Dermis blood vessel endothelial cell (primary cell): Measurements from ENCODE around the gene DEPDC7. TPM values are rescaled to one million over a fixed set of nuclear protein-coding genes. Genes with fewer than 3 reads are reported as not detected.
"Not testable (repeated sequence)": the region's sequence is repeated elsewhere in the genome, so short reads cannot be mapped to it uniquely, and the experiment has no call there.

Experiments
- DNase-seq: peaks from one replicate; pipeline ENCODE4 v3.0.0; 2010
- total RNA-seq: library from RNA; depleted of rRNA; stranded (reverse); fragments of >200 nt; gene quantifications from 2 replicates; pipeline ENCODE4 v1.2.3, GENCODE V29; 2014

The DEPDC7 gene
- total RNA-seq, 1 donor from 2014 or later = 0.17 TPM

DNA sequence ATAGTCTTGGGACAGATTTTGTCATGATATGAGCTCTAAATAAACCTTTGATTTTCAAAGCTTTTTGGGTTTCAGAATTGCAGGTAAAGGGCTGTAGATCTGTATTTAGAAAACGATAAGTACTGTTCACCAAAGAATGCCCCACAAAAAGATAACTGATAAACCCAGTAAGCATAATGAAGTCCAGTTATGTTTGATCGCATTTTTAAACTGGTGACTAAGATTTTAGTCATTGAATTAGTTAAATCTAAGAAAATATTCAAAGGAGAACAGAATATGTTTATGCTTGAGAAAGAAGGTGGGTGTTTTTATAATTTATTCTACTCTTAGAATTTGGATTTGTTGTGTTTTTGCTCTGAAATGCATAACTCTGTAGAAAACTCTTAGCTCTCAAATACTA is 11.6 kb downstream of the DEPDC7 start:
- no peak for DNase-seq

DNA sequence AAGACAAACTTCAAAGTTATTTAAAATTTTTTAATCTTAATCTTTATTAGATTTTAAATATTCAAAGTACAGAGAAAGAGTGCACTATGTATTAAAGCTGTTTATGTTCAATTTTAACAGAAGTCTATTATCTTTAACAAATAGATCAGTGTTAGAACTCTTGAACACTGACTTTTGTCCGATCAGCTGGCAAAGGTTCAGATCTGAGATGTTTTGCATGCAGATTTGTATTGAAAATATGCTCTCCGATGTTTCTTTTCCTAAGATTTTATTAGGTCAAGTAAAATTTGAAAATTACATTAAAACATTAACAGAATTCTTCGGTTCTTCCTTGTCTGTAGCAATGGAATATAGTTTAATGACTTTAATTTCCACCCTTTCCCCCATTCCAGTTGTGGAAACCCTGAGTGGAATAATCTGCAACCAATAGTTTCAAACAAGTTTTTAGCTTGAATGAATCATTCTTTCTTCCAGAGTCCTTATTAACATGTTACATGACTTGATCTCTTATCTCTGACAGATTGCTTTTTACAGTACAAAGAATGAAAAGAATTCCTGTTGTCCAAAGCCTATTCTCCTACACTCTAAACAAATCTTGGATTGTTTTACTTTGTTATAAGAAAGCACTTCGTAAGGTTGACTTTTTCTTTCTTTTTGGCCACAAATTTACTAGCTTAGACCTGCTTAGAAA is 12.3 kb downstream of the DEPDC7 start:
- DNase-seq = no peak

DNA sequence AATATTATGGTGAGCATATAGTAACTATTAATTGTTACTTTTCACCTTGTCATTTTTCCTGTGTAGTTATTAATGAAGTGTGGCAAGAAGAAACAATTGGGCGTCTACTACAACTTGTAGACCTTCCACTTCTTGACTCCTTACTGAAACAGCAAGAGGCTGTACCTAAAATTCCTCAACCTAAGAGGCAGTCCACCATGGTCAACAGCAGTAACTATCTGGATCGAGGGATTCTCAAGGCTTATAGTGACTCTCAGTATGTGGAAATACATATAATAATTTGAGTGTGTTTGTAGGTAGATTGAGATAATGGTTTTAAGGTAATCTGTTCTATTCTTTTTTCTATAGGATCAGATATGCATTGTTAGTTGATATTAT is 12.8 kb downstream of the DEPDC7 start:
- DNase-seq = no peak

DNA sequence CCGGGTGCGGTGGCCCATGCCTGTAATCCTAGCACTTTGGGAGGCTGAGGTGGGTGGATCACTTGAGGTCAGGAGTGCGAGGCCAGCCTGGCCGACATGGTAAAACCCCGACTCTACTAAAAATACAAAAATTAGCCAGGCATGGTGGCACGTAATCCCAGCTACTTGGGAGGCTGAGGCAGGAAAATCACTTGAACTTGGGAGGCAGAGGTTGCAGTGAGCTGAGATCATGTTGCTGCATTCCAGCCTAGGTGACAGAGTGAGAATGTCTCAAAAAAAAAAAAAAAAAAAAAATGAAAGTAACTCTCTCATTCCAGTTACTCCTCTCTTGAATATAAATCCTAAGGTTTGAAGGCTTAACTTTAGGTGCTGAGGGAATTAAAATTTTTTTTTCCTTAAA is 13.5 kb downstream of the DEPDC7 start:
- DNase-seq = not testable (repeated sequence)

DNA sequence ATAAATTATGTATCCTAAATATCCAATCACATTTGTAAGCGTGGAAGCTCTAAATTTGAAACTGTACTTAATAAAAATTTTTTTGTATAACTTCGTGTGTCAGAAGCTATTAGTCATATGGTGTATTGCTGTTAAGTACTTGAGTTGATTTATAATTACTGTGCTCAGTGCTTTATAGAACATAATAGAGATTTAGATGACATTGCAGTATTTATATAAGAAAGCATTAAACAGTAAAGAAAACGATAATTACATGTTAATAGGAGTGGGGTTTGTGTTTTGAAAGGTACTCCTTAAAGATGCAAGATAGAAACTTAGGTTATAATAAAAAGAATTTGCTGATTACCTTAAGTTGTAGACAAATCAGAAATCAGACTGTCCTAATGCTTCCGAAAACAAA is 17.8 kb downstream of the DEPDC7 start:
- DNase-seq = no peak

DNA sequence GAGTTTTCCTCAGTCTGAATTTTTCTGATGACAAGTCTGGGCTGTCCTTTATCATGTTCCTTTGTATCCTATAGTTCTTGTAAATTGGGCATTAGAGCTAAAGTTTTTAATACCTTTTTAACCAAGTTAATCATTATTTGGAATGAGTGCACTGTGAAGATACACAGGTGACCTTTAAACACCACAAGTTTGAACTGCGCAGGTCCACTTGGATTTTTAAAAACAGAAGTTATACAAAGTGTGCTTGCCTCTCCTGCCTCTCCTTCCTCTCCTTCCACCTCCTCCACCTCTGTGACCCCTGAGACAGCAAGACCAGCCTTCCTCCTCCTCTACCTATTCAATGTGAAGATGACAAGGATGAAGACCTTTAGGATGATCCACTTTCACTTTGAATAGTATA is 19.3 kb downstream of the DEPDC7 start:
- no peak for DNase-seq

DNA sequence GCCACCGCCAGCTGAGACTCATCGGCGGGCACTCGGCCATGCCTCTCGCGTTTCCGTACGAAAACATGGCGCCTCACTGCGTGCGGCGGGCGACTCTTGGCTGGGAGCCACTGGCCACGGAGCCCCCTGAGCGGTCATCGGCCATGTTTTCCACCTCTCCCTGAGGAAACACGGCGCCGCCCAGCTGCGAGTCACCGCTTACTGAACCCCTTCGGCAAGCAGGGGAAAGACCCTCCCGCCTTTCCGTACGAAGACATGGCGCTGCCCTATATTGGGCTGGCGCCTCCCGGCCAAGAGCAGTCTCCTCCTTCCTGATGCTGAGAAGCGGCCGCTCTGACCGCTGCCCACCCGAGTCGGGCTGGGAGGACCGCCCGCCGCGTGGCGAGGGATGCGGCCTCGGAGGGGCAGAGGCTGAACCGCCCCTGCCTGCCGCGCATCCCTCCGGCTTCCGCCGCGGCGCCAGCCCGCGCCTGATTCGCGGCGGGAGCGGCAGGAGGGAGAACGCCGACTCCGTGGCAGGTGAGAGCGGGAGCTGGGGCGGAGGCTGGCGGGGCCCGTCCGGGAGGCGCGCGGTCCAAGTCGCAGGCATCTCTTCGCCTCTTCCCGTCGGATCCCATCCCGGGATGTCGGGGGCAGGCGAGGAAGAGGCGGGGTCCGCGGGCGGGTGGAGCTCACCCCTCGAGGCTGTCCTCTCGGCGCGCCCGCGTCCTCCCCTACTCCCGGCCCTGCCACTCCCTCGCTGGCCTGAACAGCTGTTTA is 23.8 kb downstream of the DEPDC7 start, which contains the start of gene TCP11L1:
Gene TCP11L1 (plus strand): TSS at position 299 of the 759 bp plus-strand sequence. CDS start 4,202 bp downstream, outside the sequence.
- DNase-seq = peak; percentile 96

DNA sequence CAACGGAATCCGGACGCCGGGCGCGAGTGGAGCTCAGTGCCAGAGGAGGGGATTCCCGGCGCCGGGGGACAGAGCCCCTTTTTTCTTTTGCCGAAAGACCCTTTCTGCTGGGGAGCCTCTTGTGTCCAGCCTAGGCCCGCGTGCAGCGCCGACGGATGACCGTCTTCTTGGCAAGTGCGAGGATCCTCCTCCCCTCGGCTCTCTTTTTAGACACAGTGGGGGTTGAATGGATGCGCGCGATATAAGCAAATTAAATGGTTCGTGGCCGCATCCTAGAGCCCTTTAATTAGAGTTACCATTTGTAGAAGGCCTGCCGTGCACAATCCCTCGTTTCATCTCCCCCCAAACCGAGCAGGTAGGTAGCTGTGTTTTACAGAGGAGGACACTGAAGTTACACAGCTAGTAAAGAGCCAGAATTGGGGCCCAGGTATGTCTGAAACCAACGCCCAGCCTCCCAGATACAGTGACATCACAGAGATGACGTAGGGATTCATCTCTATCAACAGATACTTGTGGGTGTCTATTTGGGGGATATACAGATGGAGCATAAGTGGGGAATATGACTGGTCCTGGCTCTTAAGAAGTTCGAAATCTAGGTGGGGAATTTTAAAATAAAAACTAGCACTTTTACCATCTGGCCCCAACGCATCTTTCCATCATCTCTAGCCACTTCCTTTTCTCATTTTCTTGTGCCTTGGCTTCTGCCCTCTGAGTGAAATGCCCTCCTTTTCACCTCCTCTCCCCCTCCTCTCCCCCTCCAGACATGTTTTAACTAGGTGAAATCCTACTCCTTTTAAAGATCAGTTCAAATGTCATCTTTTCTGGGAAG is 24.6 kb downstream of the DEPDC7 start:
- no peak for DNase-seq

DNA sequence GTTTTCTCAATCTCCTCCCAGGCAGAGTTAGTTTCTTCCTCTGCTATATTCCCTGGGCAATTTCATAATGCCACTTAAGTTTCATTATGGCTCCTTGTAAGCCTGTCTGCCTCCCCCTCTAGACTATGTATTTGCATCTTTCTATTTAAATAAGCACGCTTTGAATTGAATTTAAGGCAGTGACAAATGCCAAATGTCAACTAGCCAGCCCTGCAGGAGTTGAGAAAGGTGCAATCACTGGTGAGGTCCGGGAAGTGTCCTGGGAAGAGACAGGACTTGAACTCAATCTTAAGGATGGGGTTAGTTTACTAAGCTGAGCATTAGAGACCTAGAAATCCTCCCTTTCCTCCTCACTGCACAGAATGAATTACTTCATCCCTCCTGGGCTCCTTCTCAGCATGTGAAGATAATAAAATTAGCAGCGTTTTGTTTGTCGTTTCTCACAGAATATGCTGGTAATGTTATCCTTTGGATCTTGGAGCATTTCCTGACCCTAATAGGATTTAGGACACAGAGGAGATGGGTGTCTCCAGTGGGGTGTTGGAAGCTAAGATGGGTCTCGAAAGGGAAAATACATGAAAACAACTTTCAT is 25.3 kb downstream of the DEPDC7 start:
- no peak for DNase-seq

DNA sequence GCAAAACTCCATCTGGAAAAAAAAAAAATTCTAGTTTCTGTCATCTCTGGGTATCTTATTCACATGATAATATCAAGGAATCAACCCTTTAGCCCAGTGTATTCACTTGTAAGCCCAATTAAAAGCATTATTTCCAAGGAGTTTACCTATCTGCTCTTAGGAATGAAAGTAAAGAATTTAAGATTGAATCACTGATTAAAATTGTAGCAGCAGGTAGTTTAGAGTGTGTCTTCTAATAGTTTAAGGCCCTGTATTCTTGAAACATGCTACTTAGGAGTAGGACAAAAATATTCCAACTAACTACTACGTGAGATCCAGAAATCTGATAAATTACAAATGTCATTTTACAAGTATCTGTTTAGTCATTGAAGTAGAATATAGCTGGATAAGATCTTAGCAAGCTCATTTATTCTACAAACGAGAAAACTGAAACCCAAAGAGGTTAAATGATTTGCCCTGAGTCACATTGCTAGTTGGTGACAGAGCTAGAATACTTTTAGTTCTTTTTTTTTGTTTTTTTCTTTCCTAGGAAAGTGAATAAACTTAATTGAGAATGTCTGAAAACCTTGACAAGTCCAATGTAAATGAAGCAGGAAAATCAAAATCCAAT is 27.6 kb downstream of the DEPDC7 start:
- DNase-seq = no peak

DNA sequence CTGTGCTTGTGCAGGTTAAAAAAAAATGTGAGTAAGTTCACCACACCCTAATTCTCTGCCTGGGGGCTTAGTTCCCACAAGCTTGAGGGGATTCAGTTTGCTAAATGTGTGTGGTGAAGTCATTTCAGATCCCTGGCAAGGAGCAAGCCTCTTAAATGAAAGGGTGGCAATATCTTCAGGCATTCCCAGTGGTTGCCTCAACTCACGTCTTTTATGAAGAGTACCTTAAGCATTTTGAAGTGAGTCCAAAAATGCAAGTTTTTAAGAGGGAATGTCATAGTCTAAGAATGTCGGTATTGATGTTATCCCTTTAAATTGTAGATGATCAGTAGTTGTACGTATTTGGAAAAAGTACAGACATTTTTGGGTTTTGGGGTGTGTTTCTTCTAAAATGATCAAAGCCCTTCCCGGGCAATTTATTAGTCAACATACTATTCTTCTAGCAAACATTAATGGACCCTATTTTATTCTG is 28.6 kb downstream of the DEPDC7 start:
- no peak for DNase-seq

DNA sequence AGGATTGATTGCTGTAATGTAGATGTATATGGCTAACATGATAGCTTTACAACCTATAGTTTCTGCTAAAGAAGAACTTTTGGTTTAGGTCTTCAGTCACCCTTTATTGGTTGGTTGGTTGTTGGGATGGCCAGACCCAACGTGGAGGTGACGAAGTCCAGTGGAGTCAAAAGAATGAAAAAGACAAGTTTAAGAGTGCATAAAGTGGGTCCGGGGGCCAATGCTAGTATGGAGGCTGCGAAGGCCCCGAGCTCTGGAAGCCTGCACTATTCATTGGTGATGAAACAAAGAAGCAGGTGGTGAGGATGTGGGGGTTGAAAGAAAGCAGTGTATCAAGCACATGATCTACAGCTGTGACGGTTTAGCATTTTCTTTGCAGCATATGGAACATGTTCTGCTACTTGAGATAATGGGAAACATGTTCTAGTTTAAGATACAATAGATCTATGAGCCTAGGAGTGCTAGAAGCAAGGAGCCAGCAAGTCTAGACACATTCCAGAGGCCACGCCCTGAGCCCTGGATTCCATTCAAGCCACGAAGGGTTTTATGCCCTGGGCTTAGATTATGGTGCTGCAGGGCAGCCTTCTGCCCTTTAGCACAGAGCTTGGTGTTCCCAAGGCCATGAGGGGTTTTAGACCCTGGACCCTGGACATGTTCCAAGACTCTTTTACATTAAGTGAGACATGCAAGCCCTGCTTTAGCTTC is 30.0 kb downstream of the DEPDC7 start:
- DNase-seq = no peak

DNA sequence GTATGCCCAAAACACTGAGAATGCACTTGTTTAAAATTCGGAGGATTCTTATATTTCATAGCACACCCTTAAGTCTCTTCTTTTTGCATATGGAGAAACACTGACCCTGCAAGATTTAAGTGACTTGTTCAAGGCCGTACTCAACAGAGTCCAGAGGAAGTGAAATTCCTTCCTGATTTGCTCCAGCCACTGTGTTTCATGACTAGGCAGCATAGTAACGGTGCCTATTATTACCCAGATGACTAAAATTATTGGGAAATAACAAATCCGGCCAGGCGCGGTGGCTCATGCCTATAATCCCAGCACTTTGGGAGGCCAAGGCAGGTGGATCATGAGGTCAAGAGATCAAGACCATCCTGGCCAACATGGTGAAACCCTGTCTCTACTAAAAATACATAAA is 33.0 kb downstream of the DEPDC7 start:
- peak; percentile 71 for DNase-seq

DNA sequence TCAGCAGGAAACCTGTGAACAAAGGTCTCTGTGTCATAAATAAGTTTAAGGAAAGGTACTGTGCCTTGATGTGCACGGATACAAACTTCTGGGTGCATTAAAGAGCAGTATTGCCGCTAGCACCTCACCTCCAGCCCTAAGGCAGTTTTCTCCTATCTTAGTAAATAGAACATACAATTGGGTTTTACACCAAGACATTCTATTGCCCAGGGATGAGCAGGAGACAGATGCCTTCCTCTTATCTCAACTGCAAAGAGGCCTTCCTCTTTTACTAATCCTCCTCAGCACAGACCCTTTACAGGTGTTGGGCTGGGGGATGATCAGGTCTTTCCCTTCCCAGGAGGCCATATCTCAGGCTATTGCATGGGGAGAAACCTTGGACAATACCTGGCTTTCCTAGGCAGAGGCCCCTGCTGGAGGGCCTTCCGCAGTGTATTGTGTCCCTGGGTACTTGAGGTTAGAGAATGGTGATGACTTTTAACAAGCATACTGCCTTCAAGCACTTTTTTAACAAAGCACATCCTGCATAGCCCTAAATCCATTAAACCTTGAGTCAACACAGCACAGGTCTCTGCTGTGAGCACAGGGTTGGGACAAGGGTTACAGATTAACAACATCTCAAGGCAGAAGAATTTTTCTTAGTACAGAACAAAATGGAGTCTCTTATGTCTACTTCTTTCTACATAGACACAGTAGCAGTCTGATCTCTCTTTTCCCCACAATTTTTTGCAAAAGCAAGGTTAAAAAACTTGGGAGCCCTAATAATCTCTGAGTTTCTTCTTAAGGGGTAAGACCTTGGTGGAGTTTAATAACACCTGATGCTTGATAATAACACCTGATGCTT is 34.1 kb downstream of the DEPDC7 start:
- DNase-seq = not testable (repeated sequence)

DNA sequence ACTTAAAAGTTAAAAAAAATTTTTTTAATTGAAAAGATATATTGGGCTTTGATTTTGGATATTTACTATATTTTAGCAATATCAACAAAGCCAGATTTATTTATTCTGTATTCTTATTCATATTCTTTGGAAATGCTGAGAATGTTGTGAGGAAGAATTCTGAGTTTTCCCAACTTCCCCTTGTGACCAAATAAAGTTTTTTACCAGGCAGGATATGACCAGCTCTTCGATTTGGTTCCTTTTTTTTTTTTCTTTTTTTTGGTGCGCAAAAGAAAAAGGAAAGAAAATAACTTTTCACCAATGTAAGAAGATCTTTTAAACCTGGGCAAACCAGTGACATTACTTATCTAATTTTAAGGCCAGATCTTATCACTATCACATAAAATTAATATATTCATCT is 36.6 kb downstream of the DEPDC7 start:
- no peak for DNase-seq

DNA sequence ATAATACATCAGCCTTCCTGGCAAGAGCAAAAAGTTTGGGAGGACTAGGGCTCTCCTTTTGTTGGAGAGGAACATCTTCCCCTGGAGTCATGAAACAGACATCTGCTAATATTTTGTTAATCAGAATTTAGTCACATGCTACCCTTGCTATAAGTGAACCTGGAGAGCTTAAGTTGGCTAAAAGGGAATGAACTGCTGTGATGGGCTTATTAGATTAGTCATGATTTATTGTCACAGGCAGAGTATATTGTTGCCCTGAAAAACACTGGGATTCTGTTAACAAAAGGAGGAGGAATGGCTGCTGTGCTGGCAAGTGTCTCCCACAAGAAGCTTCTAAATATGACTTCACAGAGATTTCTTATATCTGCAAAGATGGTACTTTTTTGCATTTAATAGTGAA is 39.7 kb downstream of the DEPDC7 start:
- DNase-seq = peak; percentile 13

DNA sequence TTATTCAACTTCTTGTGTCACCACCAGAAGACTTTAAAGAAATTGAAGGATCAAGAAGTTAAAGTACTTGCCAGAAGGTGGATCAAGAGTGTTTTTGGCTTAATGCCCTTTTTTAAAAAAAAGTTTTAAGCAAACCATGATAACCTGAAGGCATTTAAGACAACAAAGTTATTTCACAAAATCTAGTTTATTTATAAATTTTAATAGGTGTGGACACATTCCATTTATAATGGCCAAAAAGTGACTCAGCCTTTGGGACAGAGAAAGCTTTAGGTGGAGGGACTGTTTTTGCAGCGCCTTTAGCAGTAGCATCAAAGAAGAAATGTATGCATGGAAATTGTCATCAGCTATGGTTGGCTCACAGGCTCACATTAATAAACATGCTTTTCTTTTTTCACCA is 41.6 kb downstream of the DEPDC7 start:
- no peak for DNase-seq

DNA sequence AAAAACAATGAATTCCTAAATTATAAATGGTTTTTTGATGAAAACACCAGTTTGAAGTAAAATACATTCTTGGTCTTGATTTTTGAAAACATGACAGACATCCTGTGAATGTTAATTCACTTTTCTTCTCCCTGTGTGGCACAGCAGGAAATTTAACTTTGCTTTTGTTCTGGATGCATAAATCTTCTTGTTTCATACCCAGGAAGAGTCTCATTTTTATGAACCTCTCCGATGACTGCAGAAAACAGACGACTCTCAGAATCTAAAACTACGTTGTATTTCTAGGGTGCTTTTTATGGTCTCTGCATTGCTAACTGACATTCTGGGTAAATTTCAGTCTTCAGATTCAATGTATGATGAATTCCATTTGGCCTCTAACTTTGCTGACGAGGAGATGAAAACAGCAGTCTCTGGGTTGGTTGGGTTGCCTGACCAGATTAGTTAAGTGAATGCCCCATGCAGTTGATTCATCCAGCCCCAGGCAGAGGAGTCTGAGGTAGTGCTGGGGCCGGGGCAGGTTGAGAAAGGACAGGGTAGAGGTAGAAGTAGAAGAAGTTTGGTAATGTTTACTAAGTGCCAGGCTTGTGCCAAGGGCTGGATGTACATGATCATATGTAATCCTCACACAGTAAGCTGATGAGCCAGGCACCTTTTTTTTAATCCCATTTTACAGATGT is 43.8 kb downstream of the DEPDC7 start:
- no peak for DNase-seq

DNA sequence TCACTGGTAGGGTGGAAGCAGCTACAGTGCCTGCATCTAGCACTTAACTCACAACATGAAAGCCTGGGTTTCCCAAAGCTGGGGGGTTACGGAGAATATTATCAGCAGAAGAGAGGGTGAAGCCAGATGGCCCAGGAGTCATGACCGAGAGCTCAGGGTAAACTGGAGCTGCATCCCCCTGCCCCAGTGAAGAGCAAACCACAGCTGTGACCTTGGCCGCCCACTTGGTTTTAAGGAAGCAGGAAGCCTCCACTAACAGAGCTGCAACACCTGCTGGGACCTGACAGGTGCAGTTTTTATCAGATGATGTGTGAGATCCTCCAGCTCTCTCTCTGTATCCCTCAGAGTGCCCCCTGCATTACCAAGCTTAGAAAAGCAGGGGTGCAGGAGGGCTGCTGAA is 44.6 kb downstream of the DEPDC7 start:
- no peak for DNase-seq

DNA sequence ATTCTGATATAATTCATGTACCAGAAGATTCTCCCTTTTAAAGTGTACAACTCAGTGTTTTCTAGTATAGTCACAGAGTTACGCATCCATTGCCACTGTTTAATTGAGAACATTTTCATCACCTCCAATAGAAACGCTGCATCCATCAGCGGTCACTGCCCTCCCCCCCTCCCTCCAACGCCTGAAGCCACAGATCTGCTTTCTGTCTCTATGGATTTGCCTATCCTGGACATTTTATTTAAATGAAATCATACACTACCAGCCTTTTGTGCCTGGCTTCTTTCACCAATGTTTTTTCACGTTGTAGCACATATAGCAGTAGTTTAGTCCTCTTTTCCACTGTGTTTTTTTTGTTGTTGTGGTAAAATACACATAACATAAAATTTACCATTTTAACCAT is 46.5 kb downstream of the DEPDC7 start:
- DNase-seq = no peak
